Stimulated activated CD8-positive, alpha-beta memory T cell treated with anti-CD3 and anti-CD28 coated beads, Interleukin-12 subunit alpha, Interleukin-12 subunit beta, amount 100 ng/mL, for 24 hours (primary cell): ENCODE results near the gene PSME1.
A peak's percentile ranks its signal among the peaks of the same experiment; 100 is the strongest.

Experiments used
- DNase-seq: peaks from one replicate; pipeline ENCODE4 v3.0.0-alpha.2; 2020; ENCODE audit errors: extremely low read depth

Gene PSME1

DNA sequence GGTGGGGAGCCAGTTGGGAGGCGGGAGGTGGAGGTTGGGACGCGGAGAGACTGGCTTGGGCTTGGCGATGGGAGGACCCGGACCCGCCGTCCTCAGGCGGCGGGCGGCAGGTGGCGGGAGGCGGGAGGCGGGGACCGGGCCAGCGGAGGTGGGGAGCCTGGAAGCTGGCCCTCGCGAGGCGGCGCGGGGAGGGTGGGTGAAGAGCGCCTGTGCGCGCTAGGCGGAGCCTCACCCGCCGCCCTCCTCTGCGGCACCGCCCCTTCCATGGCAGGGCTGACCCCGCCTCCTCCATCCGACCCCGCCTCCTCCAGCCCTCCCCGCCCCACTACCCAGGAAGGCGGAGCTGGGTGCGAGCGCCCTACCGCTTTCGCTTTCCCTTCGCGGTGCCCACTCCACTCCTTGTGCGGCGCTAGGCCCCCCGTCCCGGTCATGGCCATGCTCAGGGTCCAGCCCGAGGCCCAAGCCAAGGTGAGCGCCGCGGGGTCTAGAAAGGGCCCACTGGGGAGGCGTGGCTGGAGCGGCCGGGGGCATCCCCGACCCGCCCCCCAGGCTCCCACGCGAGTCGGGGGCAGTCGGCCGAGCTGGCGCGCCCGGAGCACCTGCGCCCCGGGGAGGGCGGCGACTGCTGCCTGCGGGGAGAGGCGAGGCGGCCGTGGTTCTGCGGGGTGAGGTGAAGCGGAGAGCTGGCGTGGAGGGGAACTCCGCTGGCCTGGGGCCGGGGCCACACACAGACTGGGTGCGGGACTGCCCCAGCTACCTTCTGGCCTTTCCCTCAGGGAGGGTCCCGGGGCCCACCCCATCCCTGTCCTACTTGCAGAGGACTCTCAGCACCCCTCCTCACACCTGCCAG is at the start of gene PSME1:
Gene PSME1, plus strand, starts transcription at position 361 of the 850 bp plus-strand sequence. Its CDS starts 69 bp downstream, at position 430.
- DNase-seq: peak; percentile 83

GRCh38 chr14:24087004-24087403 is 49.0 kb upstream of the PSME1 start:
- DNase-seq: no peak

DNA sequence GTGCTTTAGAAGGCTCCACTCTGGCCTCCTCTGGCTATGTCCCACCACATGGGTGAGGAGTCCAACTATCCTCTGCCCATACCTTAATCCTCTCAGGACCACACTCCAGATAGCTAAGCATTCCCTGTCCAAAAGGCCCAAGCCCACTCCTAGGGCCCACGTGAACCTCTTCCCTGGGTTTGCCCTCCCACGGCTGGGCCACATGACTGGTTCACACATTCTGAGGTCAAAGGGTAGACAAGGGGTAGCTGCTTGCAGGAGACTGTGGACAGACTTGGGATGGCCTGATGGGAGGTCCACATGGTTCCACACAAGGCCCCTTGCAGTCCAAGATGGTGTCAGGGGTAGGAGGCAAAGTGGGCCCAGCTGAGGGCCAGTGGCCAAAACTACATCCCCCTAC is 47.9 kb upstream of the PSME1 start:
- no peak for DNase-seq

GRCh38 chr14:24089890-24090289 is 46.1 kb upstream of the PSME1 start:
- DNase-seq: no peak

DNA sequence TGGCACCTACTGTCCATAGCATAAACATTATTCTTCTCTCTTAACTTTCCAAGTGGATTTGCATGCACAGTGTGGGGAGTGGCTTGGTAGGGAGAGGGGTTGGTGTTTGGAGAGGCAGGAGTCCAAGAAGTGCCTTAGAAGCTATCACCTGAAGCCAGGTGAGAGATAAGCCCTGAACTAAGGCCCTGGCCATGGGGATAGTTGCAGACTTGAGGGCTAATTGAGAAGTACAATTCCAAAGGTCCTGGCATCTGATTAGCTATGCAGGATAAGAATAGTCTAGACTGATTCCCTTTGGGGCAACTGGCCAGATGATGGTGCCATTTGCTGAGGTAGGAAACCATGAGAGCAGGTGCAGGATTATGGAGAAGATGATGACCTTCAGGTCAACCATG is 43.9 kb upstream of the PSME1 start:
- no peak for DNase-seq

- no peak for DNase-seq
Observed at GRCh38 chr14:24092505-24093206, 43.3 kb upstream of the PSME1 start.

DNA sequence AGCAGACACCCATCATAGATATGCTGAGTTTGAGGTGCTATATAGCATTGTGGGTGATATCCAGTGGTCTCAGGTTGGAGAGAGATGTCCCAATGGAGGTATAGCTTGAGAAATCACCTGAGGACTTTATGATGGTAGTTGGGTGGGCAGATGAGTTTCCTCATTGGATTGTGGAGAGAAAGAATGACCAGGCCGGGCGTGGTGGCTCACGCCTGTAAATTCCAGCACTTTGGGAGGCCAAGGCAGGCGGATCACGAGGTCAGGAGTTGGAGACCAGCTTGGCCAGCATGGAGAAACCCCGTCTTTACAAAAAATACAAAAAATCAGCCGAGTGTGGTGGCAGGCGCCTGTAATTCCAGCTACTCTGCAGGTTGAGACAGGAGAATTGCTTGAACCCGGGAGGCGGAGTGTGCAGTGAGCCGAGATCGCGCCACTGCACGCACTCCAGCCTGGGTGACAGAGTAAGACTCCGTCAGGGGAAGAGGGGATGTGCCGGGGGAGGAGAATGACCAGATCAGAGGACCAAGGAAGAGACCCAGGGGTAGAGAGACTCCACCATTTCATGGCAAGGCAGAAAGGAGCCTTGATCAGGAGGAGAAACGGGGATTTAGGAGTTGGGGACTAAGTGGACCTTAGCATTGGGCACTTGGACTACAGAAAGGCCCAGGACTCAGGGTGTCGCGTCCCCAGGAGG is 42.6 kb upstream of the PSME1 start:
- DNase-seq: no peak

DNA sequence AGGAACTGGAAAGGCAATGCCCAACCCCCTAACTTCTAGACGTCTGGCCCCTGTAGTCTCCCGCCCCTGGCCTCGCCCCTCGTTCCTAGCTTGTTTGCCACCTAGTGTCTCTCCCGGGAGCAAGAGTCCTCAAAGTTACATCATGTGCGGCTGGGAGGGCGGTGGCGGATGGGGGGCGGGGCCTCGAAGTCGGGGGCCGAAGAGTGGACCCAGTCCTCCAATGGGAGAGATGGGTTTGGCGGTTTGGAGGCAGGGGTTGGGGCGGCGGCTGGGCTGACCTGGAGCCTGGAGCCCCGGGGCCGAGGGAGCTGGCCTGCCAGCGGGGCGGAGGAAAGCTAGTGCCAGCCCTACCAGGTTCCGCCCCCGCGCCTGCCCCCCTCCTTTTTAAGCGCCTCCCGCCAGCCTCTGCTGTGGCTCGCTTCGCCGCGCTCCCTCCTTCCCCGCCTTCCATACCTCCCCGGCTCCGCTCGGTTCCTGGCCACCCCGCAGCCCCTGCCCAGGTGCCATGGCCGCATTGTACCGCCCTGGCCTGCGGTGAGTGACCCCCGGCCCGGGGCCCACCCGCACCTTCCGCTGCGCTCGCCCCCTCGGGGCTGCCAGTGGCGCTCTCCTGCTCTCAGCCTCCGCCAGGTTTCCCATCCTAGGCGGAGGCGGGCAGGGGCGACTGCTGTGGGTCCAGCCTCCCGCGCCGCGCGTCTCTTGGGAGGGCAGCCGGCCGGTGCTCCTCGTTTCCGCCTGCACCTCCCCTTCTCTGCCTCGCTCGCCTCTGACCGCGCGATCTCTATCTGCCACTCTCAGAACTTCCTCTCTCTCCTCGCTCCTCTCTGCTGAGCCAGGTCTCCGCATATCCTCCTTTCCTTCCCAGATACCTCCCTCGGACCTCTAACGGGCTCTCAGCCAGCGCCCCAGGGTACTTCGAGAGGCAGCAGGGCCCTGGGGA is 41.8 kb upstream of the PSME1 start, which contains the start of gene PCK2:
Gene PCK2, plus strand, starts transcription at position 411 of the 940 bp plus-strand sequence. Its CDS starts 95 bp downstream, at position 506.
- peak; percentile 65 for DNase-seq

DNA sequence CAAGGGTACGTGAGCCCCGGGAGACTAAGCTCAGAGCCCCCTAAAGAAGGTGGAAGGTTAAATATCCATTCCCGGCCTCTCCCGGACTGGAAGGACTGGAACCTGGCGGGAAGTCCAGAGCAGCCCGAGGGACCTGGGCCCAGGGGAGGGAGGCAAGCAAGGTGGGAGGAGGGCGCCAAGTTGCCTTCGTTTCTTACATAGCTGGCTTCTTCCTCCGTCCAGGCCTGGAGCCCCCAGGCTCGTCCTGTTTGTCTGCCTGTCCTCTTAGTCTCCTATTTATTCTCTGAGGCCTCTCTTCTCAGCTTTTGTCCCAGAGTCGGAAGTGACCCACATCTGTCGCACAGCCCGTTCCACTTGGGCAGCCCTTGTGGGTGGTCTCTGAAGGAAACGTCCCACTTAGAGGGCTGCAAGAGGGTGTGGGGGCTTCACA is 41.1 kb upstream of the PSME1 start:
- DNase-seq: no peak

DNA sequence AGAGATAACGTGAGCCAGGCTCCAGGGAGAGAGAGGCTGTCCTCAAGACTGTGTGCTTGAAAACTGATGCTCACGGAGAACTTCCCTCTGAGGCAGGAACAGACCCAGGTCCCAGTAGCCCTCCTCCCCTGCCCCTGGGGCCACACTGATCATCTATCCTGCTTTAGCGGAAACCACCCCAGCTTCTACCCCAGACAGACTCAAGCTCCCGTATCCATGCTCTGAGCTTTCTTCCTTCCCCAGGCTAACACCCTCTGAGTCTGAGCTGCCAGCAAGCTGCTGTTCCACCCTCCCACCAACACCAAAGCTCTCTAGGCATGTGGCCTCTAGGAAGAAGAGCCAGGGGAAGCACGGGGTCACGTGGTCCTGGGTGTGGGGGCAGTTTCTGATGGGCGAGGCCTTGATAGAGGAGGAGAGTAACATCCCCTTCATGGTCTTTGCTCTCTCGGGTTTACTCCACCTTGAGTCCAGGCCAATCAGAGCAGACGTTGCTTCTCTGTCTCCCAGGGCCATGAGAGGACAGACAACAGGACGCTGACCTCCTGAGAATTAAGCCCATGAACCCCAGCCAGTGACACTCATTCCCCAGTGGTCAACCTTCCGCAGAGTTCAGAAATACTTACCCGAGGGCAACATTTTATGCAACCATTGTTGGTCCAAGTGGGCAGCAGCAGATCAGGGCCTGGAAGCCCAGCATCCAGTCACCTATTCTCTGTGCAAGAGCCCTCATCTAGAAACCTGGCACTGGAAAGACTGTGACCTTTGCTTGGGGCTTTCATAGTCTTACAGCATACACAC is 40.5 kb upstream of the PSME1 start:
- DNase-seq: peak; percentile 27

DNA sequence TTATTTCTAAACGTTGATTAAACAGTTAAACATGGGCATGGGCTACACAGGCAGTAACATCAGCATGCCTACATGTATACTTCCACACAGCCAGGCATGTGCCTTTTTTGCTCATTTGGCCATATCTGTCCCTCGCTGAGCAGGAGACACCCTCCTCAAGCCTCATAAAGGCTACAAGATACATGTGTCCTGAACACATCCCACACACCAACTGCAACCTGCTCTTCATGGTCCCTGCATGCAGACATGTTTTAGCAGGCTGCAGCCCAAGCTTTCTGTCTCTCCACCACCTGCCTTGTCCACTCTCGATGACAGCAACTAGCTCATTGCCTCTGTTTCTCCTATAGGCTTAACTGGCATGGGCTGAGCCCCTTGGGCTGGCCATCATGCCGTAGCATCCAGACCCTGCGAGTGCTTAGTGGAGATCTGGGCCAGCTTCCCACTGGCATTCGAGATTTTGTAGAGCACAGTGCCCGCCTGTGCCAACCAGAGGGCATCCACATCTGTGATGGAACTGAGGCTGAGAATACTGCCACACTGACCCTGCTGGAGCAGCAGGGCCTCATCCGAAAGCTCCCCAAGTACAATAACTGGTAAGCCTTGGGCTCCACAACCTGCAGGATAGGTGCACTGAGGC is 39.3 kb upstream of the PSME1 start:
- DNase-seq: no peak

DNA sequence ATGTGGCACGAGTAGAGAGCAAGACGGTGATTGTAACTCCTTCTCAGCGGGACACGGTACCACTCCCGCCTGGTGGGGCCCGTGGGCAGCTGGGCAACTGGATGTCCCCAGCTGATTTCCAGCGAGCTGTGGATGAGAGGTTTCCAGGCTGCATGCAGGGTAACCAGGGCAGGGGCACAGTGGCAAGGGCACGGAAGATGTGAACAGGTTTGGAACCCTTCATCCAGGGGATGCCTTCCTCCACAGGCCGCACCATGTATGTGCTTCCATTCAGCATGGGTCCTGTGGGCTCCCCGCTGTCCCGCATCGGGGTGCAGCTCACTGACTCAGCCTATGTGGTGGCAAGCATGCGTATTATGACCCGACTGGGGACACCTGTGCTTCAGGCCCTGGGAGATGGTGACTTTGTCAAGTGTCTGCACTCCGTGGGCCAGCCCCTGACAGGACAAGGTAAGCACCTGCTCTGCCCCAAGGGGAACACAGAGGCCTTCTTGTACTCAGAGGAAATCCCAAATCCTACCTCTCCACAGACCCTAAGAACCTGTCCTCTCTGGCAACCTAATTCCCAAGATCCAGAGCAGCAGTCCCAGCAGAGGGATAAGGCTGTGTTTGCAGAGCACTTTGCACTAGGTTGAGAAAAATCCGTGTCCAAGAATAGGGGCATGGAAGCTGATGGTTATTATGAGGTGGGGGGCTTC is 37.6 kb upstream of the PSME1 start:
- DNase-seq: no peak

- DNase-seq: no peak
Observed at GRCh38 chr14:24098927-24099813, 36.8 kb upstream of the PSME1 start.

GRCh38 chr14:24100197-24100981 is 35.6 kb upstream of the PSME1 start:
- no peak for DNase-seq

DNA sequence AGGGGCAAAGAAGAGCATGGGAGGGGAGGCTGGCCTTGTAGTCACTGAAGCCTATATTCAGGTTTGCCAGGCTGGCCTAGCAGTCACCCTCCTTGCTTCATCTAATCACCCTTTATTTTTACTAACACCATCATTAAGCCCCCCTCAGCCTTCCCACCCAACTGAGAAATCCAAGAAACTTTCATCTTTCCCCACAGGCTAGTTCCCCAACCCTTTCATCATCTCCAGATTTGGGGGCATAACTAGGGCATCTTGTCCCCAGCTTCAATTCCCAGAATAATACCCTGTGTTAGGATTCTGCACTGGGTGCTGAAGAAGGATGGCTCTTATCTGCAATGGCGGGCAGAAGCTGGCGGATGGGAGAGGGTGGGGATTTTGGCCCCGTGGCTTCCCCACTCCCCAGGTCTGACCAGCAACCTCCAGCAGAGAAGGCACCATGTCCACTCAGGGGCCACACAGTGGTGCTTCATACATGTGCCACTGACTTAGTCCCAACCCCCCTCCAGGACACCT is 35.0 kb upstream of the PSME1 start:
- DNase-seq: no peak

- DNase-seq: no peak
Observed at GRCh38 chr14:24102357-24103048, 33.5 kb upstream of the PSME1 start.

DNA sequence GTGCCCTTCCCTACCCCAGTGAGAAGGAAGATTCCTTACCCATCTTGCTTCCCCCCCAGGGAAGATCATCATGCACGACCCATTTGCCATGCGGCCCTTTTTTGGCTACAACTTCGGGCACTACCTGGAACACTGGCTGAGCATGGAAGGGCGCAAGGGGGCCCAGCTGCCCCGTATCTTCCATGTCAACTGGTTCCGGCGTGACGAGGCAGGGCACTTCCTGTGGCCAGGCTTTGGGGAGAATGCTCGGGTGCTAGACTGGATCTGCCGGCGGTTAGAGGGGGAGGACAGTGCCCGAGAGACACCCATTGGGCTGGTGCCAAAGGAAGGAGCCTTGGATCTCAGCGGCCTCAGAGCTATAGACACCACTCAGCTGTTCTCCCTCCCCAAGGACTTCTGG is 32.5 kb upstream of the PSME1 start:
- DNase-seq: no peak
